ENCODE results near the gene HSPB8.

Gene HSPB8

DNA sequence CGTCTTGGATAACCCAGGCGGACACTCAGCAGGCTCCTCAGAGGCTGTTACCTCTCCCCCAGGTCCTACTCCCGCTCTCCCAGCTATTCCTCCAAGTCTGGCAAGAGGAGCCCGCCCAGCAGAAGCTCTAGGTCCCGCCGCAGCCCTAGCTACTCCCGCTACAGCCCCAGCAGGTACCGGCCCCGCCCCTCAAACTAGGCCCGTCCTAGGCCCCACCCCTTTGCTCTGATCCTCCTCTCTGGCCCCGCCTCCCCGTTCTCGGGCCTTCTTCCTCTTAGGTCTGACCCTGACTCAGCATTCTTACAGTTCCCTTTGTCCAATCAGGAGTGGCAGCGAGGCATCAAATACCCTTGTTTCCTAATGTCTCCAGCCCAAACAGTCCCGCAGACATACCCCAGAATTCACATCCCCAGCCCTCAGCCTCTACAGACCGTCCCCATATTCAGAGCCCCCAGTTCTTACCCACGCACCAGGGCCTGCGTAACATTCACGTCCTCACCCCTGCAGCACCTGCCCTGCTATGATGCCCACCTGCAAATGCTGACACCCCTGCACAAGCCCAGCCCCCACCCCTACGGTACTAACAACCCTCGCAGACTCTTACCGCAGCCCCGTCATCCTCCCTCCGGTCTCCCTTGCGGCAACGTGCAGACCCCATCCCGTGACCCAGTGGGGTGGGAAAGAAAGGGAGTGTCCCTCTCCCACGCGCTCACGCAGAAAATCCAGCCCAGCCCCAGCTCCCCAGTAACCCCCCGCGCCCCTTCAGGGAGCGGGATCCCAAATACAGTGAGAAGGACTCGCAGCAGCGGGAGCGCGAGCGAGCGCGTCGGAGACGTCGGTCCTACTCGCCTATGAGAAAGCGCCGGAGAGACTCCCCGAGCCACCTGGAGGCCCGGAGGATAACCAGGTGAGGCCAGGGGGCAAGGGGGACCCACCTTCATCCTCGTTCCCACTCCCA is 25.0 kb upstream of the HSPB8 start:
- TF ChIP-seq, protein P1, sequence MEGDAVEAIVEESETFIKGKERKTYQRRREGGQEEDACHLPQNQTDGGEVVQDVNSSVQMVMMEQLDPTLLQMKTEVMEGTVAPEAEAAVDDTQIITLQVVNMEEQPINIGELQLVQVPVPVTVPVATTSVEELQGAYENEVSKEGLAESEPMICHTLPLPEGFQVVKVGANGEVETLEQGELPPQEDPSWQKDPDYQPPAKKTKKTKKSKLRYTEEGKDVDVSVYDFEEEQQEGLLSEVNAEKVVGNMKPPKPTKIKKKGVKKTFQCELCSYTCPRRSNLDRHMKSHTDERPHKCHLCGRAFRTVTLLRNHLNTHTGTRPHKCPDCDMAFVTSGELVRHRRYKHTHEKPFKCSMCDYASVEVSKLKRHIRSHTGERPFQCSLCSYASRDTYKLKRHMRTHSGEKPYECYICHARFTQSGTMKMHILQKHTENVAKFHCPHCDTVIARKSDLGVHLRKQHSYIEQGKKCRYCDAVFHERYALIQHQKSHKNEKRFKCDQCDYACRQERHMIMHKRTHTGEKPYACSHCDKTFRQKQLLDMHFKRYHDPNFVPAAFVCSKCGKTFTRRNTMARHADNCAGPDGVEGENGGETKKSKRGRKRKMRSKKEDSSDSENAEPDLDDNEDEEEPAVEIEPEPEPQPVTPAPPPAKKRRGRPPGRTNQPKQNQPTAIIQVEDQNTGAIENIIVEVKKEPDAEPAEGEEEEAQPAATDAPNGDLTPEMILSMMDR (IDR thresholded peaks at IDR 0.05; ENCODE audit: insufficient read depth, low read length, poor library complexity, severe bottlenecking) = no peak
- Histone ChIP-seq H3K27me3 (replicated peaks; ENCODE audit: control insufficient read depth, insufficient read depth, low read length) (no peaks in the 10 kb centered on the region), H3K36me3 (ENCODE audit: control insufficient read depth, insufficient read depth, low read length) (no peaks in the 10 kb centered on the region), H3K4me3 (replicated peaks; ENCODE audit: low read depth, low read length) (no peak overlapping the region)
- no peak for DNase-seq (ENCODE audit: extremely low read depth, insufficient read length)

DNA sequence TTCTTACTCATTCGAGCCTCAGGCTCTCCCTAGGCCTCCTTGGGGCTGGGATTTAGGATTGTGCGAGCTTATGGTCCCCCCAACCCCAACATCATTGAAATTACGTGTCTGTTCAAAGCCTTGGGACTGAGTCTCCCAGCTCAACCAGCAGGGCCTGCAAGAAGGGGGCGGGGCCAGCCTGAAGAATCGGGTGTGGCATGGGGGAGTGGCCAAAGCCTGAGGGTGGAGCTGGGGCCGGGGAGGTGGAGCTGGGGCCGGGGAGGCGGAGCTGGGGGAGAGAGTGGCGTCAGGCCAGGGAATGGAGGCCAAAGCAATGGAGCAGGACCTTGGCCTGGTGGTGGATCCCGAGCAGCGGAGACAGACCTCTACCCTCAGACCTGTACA is 24.3 kb upstream of the HSPB8 start:
- Histone ChIP-seq H3K36me3 (ENCODE audit: control insufficient read depth, insufficient read depth, low read length) (no peaks in the 10 kb centered on the region), H3K27me3 (replicated peaks; ENCODE audit: control insufficient read depth, insufficient read depth, low read length) (no peaks in the 10 kb centered on the region), H3K4me3 (replicated peaks; ENCODE audit: low read depth, low read length) (no peak overlapping the region)
- DNase-seq (ENCODE audit: extremely low read depth, insufficient read length) = no peak
- TF ChIP-seq, protein P1 (IDR thresholded peaks at IDR 0.05; ENCODE audit: insufficient read depth, low read length, poor library complexity, severe bottlenecking) = no peak

DNA sequence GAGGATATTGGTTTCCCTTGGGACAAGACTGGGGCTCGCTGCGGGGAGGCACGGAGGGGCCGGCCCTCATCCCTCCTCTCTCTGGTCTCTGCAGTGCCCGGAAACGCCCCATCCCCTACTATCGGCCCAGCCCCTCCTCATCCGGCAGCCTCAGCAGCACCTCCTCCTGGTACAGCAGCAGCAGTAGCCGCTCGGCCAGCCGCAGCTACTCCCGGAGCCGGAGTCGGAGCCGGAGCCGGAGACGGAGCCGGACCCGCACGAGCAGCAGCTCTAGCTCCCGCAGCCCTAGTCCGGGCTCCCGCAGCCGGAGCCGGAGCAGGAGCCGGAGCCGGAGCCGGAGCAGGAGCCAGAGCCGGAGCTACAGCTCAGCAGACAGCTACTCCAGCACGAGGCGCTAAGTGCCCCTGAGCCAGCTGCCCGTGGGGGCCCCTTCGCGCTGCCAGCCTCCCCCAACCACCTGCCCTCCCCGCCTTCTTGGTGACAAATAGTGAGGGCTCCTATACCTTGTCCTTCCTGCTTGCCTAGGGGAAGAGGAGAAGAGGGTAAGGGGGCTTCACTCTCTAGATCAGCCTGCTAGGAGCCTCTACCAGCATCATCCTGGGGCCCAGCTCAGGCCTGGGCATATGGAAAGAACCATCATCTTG is 22.2 kb upstream of the HSPB8 start:
- TF ChIP-seq, protein P1 (IDR thresholded peaks at IDR 0.05; ENCODE audit: insufficient read depth, low read length, poor library complexity, severe bottlenecking) = no peak
- DNase-seq (ENCODE audit: extremely low read depth, insufficient read length) = no peak
- Histone ChIP-seq H3K4me3 (replicated peaks; ENCODE audit: low read depth, low read length) (no peak overlapping the region), H3K36me3 (ENCODE audit: control insufficient read depth, insufficient read depth, low read length) (no peaks in the 10 kb centered on the region), H3K27me3 (replicated peaks; ENCODE audit: control insufficient read depth, insufficient read depth, low read length) (no peaks in the 10 kb centered on the region; the same call in 1 of the 2 replicates)

DNA sequence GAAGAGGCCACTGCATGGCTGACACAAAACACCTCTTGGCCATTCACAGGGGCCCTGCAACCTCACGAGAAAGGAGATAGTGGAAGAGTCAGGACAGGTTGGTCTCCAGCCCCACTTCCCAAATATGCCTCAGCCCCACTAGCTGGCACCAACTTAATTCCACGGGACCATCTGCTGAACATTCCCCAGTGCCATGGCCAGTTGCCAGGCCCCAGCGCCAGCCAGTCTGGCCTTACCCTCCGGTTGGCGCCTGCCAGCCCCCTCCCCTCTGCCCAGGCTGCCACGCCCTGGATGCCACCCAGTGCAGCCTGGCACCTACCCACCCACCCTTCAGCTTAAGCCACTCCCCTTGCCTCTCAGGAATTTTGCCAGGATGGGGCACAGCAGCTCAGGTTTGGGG is 21.2 kb upstream of the HSPB8 start:
- Histone ChIP-seq H3K36me3 (ENCODE audit: control insufficient read depth, insufficient read depth, low read length) (no peaks in the 10 kb centered on the region), H3K4me3 (replicated peaks; ENCODE audit: low read depth, low read length) (no peak overlapping the region), H3K27me3 (replicated peaks; ENCODE audit: control insufficient read depth, insufficient read depth, low read length) (no peaks in the 10 kb centered on the region; the same call in 1 of the 2 replicates)
- DNase-seq (ENCODE audit: extremely low read depth, insufficient read length) = no peak
- TF ChIP-seq, protein P1 (IDR thresholded peaks at IDR 0.05; ENCODE audit: insufficient read depth, low read length, poor library complexity, severe bottlenecking) = no peak

DNA sequence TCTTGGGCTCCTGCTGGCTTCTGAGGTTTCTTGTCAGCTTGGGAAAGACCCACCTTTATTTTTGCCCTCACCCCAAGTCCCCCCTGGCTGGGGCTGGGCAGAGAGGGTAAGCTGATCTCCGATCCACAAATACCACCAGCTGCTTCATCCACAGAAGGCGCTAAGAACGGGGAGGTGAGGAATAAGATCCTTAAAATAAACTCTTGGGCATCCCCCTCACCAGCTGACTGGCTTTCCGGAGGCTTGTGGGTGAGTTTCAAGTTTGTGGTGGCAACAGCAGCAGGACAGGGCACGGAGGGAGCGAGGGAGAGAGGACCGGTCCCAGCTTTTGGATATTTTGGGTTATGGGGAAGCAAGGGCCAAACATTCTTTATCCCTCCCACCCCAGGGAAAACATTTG is 20.8 kb upstream of the HSPB8 start:
- DNase-seq (ENCODE audit: extremely low read depth, insufficient read length) = no peak
- TF ChIP-seq, protein P1 (IDR thresholded peaks at IDR 0.05; ENCODE audit: insufficient read depth, low read length, poor library complexity, severe bottlenecking) = no peak
- H3K27me3 ChIP-seq (replicated peaks; ENCODE audit: control insufficient read depth, insufficient read depth, low read length) = no peaks in the 10 kb centered on the region; the same call in 1 of the 2 replicates
- no peak overlapping the region for H3K4me3 ChIP-seq (replicated peaks; ENCODE audit: low read depth, low read length)
- no peaks in the 10 kb centered on the region for H3K36me3 ChIP-seq (ENCODE audit: control insufficient read depth, insufficient read depth, low read length)

Measured in GM06990 (cell line).